ENCODE results near the gene OR2H1. TPM values are rescaled to one million over a fixed set of nuclear protein-coding genes. Genes with fewer than 3 reads are reported as not detected.

The OR2H1 gene
- polyA plus RNA-seq, 1 donor from 2014 or later: not detected

DNA sequence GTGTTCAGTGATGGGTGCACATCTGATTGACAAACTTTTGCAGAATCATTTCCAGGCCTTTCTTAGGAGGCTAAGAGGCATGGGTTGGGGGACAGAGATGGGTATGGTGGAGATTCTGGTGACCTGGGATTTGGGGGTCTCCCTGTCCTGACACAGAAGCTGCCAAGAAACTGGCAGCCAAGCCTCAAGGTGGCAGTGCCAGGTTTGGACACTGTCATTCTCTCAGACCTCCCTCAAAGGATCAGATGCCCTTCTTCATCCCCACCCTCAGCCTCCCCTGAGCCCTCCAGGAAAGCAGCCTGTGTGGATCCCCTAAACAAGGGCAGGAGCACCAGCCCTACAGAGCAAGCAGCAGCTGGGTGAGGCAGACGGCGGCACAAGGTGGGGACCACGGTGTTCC, 48.9 kb downstream of the OR2H1 start:
- no peaks in the 10 kb centered on the region for H3F3A ChIP-seq (ENCODE audit: insufficient read depth, low read length, poor library complexity, severe bottlenecking)
- no peak overlapping the region for H3K4me2 ChIP-seq (ENCODE audit: low read length)
- H3K79me2 ChIP-seq (replicated peaks; ENCODE audit: insufficient read depth, low read length): no peaks in the 10 kb centered on the region
- no peaks in the 10 kb centered on the region for H3K36me3 ChIP-seq (ENCODE audit: insufficient read depth, low read length)
- no peak overlapping the region for H3K27ac ChIP-seq (ENCODE audit: low read length)
- H3K27me3 ChIP-seq (ENCODE audit: insufficient read depth, low read depth, low read length): no peaks in the 10 kb centered on the region
- H3K9me2 ChIP-seq (ENCODE audit: insufficient read depth, low read length): no peaks in the 10 kb centered on the region
- H3K4me3 ChIP-seq (ENCODE audit: low read length): no peak overlapping the region
- TF ChIP-seq RAD21 (conservative IDR thresholded peaks at IDR 0.05): no peak
- TF ChIP-seq CTCF (IDR thresholded peaks at IDR 0.05; ENCODE audit: poor library complexity, severe bottlenecking): no peak
- no peak for TF ChIP-seq POLR2AphosphoS5 (IDR thresholded peaks at IDR 0.05)
- TF ChIP-seq SMC3 (conservative IDR thresholded peaks at IDR 0.05; ENCODE audit: poor library complexity): no peak
- no peak for TF ChIP-seq REST (IDR thresholded peaks at IDR 0.05; ENCODE audit: borderline replicate concordance)
- no peak for TF ChIP-seq EP300 (conservative IDR thresholded peaks at IDR 0.05; ENCODE audit: poor library complexity, severe bottlenecking)
- no peak for TF ChIP-seq MXI1 (conservative IDR thresholded peaks at IDR 0.05; ENCODE audit: poor library complexity, severe bottlenecking)
- TF ChIP-seq EZH2 (IDR thresholded peaks at IDR 0.05; ENCODE audit: borderline replicate concordance, insufficient read depth, low read length, poor library complexity, severe bottlenecking): no peak
- no peak for TF ChIP-seq TAF1 (IDR thresholded peaks at IDR 0.05; ENCODE audit: low read depth)
- no peak overlapping the region for H3K9ac ChIP-seq (ENCODE audit: low read length)
- H2AFZ ChIP-seq (ENCODE audit: low read depth, low read length): no peak overlapping the region
- no peaks in the 10 kb centered on the region for H4K20me1 ChIP-seq (ENCODE audit: insufficient read depth)
- H3K9me3 ChIP-seq (ENCODE audit: low read length): no peaks in the 10 kb centered on the region

DNA sequence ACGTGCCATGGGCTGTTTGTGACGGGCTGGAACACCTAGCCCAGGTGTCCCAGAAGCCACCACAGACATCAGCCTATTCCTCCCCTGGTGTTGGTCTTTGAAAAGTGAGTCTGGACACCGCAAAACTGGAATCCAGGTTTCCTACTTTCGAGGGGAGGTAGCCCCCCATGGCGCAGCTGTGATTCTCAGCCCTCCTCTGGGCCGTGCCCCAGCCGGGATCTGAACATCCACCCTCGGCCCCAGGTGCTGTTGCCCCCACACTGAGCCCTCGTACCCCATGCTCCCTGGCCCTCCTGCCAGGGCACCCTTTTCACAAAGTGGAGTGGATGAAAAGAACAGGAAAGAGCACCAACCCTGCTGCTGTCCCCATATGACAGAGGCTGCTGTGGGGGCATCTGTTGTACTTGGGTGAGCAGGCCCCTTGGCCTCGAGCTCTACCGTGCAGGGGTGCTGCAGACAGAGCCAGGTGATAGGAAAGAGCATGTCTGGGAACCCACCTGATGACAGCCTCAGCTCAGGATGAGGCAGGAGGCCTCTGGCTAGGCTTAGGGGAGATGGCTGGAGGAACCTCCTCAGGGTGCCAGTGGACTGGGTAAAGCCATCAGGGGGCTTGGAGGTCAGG, 49.6 kb downstream of the OR2H1 start:
- Histone ChIP-seq H3K9me3 (ENCODE audit: low read length) (no peaks in the 10 kb centered on the region), H3K79me2 (replicated peaks; ENCODE audit: insufficient read depth, low read length) (no peaks in the 10 kb centered on the region), H3F3A (ENCODE audit: insufficient read depth, low read length, poor library complexity, severe bottlenecking) (no peaks in the 10 kb centered on the region), H3K9ac (ENCODE audit: low read length) (no peak overlapping the region), H3K9me2 (ENCODE audit: insufficient read depth, low read length) (no peaks in the 10 kb centered on the region), H3K4me3 (ENCODE audit: low read length) (no peak overlapping the region), H3K27ac (ENCODE audit: low read length) (no peak overlapping the region), H3K4me2 (ENCODE audit: low read length) (no peak overlapping the region), H2AFZ (ENCODE audit: low read depth, low read length) (no peak overlapping the region), H3K36me3 (ENCODE audit: insufficient read depth, low read length) (no peaks in the 10 kb centered on the region), H3K27me3 (ENCODE audit: insufficient read depth, low read depth, low read length) (no peaks in the 10 kb centered on the region), H4K20me1 (ENCODE audit: insufficient read depth) (no peaks in the 10 kb centered on the region)
- TF ChIP-seq EZH2 (IDR thresholded peaks at IDR 0.05; ENCODE audit: borderline replicate concordance, insufficient read depth, low read length, poor library complexity, severe bottlenecking) (no peak), CTCF (IDR thresholded peaks at IDR 0.05; ENCODE audit: poor library complexity, severe bottlenecking) (no peak), MXI1 (conservative IDR thresholded peaks at IDR 0.05; ENCODE audit: poor library complexity, severe bottlenecking) (no peak), POLR2AphosphoS5 (IDR thresholded peaks at IDR 0.05) (no peak), RAD21 (conservative IDR thresholded peaks at IDR 0.05) (no peak), SMC3 (conservative IDR thresholded peaks at IDR 0.05; ENCODE audit: poor library complexity) (no peak), TAF1 (IDR thresholded peaks at IDR 0.05; ENCODE audit: low read depth) (no peak), EP300 (conservative IDR thresholded peaks at IDR 0.05; ENCODE audit: poor library complexity, severe bottlenecking) (no peak), REST (IDR thresholded peaks at IDR 0.05; ENCODE audit: borderline replicate concordance) (no peak)
